Measurements from ENCODE around the gene PRKAB1. TPM values are rescaled to one million over a fixed set of nuclear protein-coding genes. Genes with fewer than 3 reads are reported as not detected.

PRKAB1 gene
- total and polyA plus RNA-seq, 11 donors = 6.5 to 19.1 (median 10.3) TPM

DNA sequence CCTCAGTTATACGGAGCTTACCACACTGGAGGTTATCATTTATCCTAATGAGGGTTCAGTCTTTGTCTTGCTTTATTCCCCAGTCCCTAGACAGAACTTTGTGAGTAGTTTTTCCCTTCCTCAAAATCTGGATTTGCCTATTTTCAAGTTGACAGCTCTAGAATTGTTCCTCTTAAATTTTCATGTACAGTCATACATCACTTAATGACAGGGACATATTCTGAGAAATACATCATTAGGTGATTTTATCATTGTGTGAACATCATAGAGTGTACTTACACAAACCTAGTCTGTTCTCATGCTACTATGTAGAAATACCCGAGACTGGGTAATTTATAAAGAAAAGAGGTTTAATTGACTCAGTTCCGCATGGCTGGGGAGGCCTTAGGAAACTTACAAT, 3.1 kb downstream of the PRKAB1 start:
- DNase-seq (no peak), ATAC-seq (no peak)
- 86 to 93% (median 91%) methylated on average over 3 of the region's 3 CpGs for WGBS, 4 donors
- peak overlapping the region in 4 of 12 donors; percentile 7 to 50 (median 46) for H3K27ac ChIP-seq
- TF ChIP-seq POLR2A (IDR thresholded peaks at IDR 0.05) = no peak
- TF ChIP-seq, protein P1, sequence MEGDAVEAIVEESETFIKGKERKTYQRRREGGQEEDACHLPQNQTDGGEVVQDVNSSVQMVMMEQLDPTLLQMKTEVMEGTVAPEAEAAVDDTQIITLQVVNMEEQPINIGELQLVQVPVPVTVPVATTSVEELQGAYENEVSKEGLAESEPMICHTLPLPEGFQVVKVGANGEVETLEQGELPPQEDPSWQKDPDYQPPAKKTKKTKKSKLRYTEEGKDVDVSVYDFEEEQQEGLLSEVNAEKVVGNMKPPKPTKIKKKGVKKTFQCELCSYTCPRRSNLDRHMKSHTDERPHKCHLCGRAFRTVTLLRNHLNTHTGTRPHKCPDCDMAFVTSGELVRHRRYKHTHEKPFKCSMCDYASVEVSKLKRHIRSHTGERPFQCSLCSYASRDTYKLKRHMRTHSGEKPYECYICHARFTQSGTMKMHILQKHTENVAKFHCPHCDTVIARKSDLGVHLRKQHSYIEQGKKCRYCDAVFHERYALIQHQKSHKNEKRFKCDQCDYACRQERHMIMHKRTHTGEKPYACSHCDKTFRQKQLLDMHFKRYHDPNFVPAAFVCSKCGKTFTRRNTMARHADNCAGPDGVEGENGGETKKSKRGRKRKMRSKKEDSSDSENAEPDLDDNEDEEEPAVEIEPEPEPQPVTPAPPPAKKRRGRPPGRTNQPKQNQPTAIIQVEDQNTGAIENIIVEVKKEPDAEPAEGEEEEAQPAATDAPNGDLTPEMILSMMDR (IDR thresholded peaks at IDR 0.05) = no peak
- H3K36me3 ChIP-seq = peaks cover 0 to 57% (median 50%) of the 10 kb centered on the region in 9 donors
- no peak overlapping the region for H3K4me3 ChIP-seq
- peaks cover 4 to 68% (median 43%) of the 10 kb centered on the region in 12 donors for H3K4me1 ChIP-seq
- no peaks in the 10 kb centered on the region for H3K27me3 ChIP-seq
- H3K9me3 ChIP-seq = no peaks in the 10 kb centered on the region
- intact Hi-C loops (cut with DNase I) = loop anchor here in 1 of 10 donors (5.0 kb wide), 1 partner anchor 111 kb away; no protein-coding TSS in a partner anchor

DNA sequence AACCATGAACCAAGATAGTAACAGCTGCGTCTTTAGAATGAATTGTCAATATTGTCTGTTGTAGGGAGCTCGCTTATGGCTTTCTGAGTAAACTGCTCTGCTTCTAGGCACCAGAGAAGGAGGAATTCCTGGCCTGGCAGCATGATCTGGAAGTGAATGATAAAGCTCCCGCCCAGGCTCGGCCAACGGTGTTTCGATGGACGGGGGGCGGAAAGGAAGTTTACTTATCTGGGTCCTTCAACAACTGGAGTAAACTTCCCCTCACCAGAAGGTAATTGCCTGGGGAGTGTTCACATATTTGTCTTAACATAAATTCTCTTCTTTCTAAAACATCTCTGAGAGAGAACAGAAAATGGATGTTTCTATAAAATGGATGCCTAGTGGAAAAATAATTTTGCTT, 4.3 kb downstream of the PRKAB1 start:
- TF ChIP-seq, protein P1 (IDR thresholded peaks at IDR 0.05) = no peak
- TF ChIP-seq POLR2A (IDR thresholded peaks at IDR 0.05) = no peak
- ATAC-seq (no peak), DNase-seq (no peak)
- no peaks in the 10 kb centered on the region for H3K27me3 ChIP-seq
- H3K9me3 ChIP-seq = no peaks in the 10 kb centered on the region
- H3K36me3 ChIP-seq = peaks cover 0 to 68% (median 62%) of the 10 kb centered on the region in 9 donors
- H3K27ac ChIP-seq = peak overlapping the region in 7 of 12 donors; percentile 3 to 87 (median 75)
- H3K4me3 ChIP-seq = no peak overlapping the region
- intact Hi-C loops (cut with DNase I) = loop anchor here in 2 of 10 donors (2.0 to 5.0 kb wide), 2 partner anchors 21 to 110 kb away; no protein-coding TSS in a partner anchor
- peaks cover 0 to 57% (median 34%) of the 10 kb centered on the region in 12 donors for H3K4me1 ChIP-seq
- 64 to 88% (median 74%) methylated on average over 8 of the region's 8 CpGs for WGBS, 4 donors

DNA sequence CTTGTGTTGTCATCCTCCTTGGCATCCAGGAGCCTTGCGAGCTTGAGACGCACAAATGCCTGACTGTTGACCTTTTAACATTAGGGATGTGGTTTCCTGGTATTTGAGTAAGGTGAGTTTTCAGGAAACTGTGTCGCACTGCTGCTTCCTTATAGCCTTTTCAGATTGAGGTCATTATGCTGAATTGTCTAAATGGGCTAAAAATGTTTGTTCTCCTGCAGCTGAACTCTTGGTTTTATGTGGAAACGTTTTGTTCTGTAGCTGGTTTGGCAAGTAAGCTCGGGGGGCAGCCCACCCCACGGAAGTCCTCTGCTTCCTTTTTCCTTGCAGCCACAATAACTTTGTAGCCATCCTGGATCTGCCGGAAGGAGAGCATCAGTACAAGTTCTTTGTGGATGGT, 5.7 kb downstream of the PRKAB1 start:
- peaks cover 0 to 83% (median 76%) of the 10 kb centered on the region in 9 donors for H3K36me3 ChIP-seq
- intact Hi-C loops (cut with DNase I) = loop anchor here in 2 of 10 donors (2.0 to 5.0 kb wide), 2 partner anchors 19 to 109 kb away; no protein-coding TSS in a partner anchor
- WGBS, 4 donors = 54 to 68% (median 61%) methylated on average over 7 of the region's 7 CpGs

DNA sequence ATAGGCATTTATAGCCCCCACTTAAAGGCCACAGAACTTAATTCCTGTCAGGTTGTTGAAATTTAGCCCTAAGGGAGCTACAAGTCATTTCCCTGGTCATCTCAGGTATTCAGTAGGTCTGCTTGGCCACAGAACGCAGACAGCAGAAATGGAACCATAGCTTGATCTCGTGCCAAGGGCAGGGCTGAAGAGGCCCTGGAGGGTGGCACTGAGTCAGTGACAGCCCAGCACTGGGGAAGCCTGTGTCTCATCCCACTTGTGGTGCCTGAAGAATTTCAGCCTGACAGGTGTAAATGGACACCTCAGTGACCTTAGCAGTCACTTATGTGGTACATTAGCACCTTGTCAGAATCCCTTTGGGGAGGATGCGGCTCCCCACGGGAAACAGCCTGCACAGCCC, 6.6 kb downstream of the PRKAB1 start:
- TF ChIP-seq, protein P1 (IDR thresholded peaks at IDR 0.05) = no peak
- no peak for TF ChIP-seq POLR2A (IDR thresholded peaks at IDR 0.05)
- Histone ChIP-seq H3K36me3 (peaks cover 0 to 92% (median 85%) of the 10 kb centered on the region in 9 donors), H3K27me3 (no peaks in the 10 kb centered on the region), H3K9me3 (no peaks in the 10 kb centered on the region), H3K4me3 (no peak overlapping the region), H3K27ac (peak overlapping the region; percentile 8 to 87 (median 68)), H3K4me1 (peaks cover 0 to 49% (median 26%) of the 10 kb centered on the region in 12 donors)
- intact Hi-C loops (cut with DNase I) = loop anchor here in 1 of 10 donors (5.0 kb wide), 1 partner anchor 108 kb away; no protein-coding TSS in a partner anchor
- ATAC-seq = no peak
- no peak for DNase-seq
- WGBS, 4 donors = 50 to 86% (median 81%) methylated on average over 2 to 4 of the region's 4 CpGs

More for the DNA sequence above, 5.7 kb downstream of the PRKAB1 start:
- H3K4me3 ChIP-seq = no peak overlapping the region
- no peaks in the 10 kb centered on the region for H3K9me3 ChIP-seq
- no peaks in the 10 kb centered on the region for H3K27me3 ChIP-seq
- TF ChIP-seq, protein P1 (IDR thresholded peaks at IDR 0.05) = no peak
- TF ChIP-seq POLR2A (IDR thresholded peaks at IDR 0.05) = no peak
- ATAC-seq (peak; percentile 61 to 89 (median 78)), DNase-seq (peak in 4 of 5 donors; percentile 45 to 63 (median 48))
- H3K27ac ChIP-seq = peak overlapping the region; percentile 52 to 90 (median 72)
- peaks cover 0 to 51% (median 28%) of the 10 kb centered on the region in 12 donors for H3K4me1 ChIP-seq

All from heart left ventricle (tissue), 16 donors.